AG08395 (cell line): ENCODE results near the gene FAM32A.

Experiments
- DNase-seq: peaks from one replicate; pipeline ENCODE4 v3.0.0; 2012; ENCODE audit warnings: mixed read lengths, low spot score

The FAM32A gene

GRCh38 chr19:16225279-16226183, 40.3 kb downstream of the FAM32A start:
- DNase-seq, result no peak

- no peak for DNase-seq
Observed at GRCh38 chr19:16226184-16226591, 41.0 kb downstream of the FAM32A start.

GRCh38 chr19:16226878-16227836, 41.9 kb downstream of the FAM32A start:
- DNase-seq, result no peak

GRCh38 chr19:16227837-16228636, 42.8 kb downstream of the FAM32A start:
- DNase-seq, result no peak

- DNase-seq, result no peak
Observed at GRCh38 chr19:16228637-16229321, 43.6 kb downstream of the FAM32A start.

GRCh38 chr19:16229322-16229641, 44.1 kb downstream of the FAM32A start:
- no peak for DNase-seq

GRCh38 chr19:16232127-16232526, 46.9 kb downstream of the FAM32A start:
- DNase-seq, result no peak

- no peak for DNase-seq
Observed at GRCh38 chr19:16232568-16232967, 47.4 kb downstream of the FAM32A start.

GRCh38 chr19:16233081-16233776, 48.0 kb downstream of the FAM32A start:
- no peak for DNase-seq

- DNase-seq, result no peak
Observed at GRCh38 chr19:16233836-16234551, 48.8 kb downstream of the FAM32A start.

- no peak for DNase-seq
Observed at GRCh38 chr19:16234552-16235445, 49.6 kb downstream of the FAM32A start.

GRCh38 chr19:16235811-16236652, 50.8 kb downstream of the FAM32A start:
- DNase-seq, result no peak
